ENCODE results near the gene CLPSL1. TPM values are rescaled to one million over a fixed set of nuclear protein-coding genes. Genes with fewer than 3 reads are reported as not detected.

The CLPSL1 gene
- total RNA-seq, 1 experiment from 2014 or later = not detected

DNA sequence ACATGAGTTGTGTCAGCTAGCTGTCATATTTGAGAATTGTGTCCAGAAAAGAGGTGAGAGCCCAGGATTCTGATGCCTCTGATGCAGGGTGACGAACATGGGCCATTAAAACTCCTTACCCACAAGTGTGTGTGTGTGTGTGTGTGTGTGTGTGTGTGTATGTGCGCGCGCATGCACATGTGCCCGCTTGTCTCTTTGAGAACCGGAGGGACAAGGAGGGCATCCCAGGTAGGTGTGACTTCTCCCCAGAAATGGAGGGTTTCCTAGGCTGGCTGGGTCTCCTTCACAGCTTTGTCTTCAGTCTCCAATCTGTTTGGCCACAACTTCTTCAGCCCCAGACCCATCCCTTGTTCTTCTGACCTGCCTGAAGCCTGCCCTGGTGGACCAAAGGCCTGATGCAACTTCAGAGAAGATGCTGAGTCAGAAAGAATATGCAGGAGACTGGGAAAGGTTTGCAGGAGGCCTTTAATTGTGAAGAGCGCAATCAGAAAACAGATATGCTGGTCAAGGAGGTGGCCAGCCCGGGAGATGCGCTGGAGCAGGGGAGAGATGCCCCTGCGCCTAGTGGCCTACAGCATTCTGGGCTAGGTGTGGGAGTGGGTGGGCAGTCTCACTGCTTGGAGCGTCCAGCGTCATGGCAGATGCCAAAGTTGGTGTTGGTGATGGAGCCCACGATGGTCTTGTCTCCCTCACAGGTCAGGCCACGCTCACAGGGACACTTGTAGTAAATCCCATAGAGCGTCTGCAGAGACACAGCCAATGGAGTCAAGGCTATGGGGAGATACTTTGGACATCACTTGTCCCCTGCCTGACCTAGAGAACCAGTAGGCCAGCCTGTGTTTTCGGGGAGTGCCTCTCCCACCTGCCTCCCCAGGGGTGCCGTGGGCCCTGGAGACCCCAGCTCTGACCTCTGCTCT lies 14.0 kb downstream of the CLPSL1 start:
- TF ChIP-seq, protein P1, sequence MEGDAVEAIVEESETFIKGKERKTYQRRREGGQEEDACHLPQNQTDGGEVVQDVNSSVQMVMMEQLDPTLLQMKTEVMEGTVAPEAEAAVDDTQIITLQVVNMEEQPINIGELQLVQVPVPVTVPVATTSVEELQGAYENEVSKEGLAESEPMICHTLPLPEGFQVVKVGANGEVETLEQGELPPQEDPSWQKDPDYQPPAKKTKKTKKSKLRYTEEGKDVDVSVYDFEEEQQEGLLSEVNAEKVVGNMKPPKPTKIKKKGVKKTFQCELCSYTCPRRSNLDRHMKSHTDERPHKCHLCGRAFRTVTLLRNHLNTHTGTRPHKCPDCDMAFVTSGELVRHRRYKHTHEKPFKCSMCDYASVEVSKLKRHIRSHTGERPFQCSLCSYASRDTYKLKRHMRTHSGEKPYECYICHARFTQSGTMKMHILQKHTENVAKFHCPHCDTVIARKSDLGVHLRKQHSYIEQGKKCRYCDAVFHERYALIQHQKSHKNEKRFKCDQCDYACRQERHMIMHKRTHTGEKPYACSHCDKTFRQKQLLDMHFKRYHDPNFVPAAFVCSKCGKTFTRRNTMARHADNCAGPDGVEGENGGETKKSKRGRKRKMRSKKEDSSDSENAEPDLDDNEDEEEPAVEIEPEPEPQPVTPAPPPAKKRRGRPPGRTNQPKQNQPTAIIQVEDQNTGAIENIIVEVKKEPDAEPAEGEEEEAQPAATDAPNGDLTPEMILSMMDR (IDR thresholded peaks at IDR 0.05; ENCODE audit: unreplicated experiment) = no peak
- Mint-ChIP-seq H3K27me3 (ENCODE audit: unreplicated experiment) (peaks cover 34% of the 10 kb centered on the region), H3K4me3 (ENCODE audit: low read depth, unreplicated experiment) (no peak overlapping the region), H3K9me3 (ENCODE audit: low read depth, unreplicated experiment) (no peaks in the 10 kb centered on the region), H3K4me1 (ENCODE audit: low read depth, unreplicated experiment) (no peaks in the 10 kb centered on the region), H3K36me3 (ENCODE audit: insufficient read depth, unreplicated experiment) (no peaks in the 10 kb centered on the region), H3K27ac (ENCODE audit: unreplicated experiment) (no peak overlapping the region)
- no peak for DNase-seq
- BruUV-seq (replicated peaks) = no TSS peak
- CTCF ChIA-PET = interaction anchor here (0.7 kb wide), 1 partner anchor 700 kb away, joined by 3 read pairs; no protein-coding TSS in a partner anchor
- intact Hi-C loops (cut with micrococcal nuclease; ENCODE audit: unreplicated experiment) = no loop called here

DNA sequence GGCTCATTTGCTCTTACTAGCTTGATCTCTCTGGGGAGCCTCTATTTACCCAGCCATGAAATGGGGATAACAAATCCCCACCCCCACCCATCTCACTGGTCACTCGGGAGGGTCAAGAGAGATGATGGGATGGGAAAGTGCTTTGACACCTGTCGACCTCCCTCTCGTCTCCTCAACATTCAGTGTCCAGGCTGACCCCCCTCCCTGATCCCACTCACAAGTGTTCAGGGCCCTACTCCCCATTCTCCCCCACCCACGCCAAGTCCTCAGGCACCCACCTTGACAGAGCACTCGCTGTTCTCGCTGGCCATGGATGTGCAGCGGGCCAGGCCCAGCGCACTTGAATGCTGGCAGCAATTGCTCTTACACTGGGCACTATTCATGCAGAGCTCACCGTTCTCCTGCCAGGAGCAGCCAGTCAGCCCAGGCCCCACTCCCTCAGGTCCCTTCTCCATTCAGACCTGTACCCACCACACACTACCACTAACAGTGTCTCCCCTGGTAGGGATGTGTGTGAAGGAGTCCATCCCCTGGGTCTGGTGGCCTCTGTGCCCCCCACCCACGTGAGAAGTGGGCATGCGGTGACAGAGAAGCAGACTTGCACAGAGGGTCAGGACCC lies 14.7 kb downstream of the CLPSL1 start:
- TF ChIP-seq, protein P1 (IDR thresholded peaks at IDR 0.05; ENCODE audit: unreplicated experiment) = no peak
- CTCF ChIA-PET = no interaction called here
- Mint-ChIP-seq H3K4me3 (ENCODE audit: low read depth, unreplicated experiment) (no peak overlapping the region), H3K27ac (ENCODE audit: unreplicated experiment) (no peak overlapping the region), H3K4me1 (ENCODE audit: low read depth, unreplicated experiment) (no peaks in the 10 kb centered on the region), H3K27me3 (ENCODE audit: unreplicated experiment) (peaks cover 26% of the 10 kb centered on the region), H3K9me3 (ENCODE audit: low read depth, unreplicated experiment) (no peaks in the 10 kb centered on the region), H3K36me3 (ENCODE audit: insufficient read depth, unreplicated experiment) (no peaks in the 10 kb centered on the region)
- BruUV-seq (replicated peaks) = no TSS peak
- DNase-seq = no peak
- intact Hi-C loops (cut with micrococcal nuclease; ENCODE audit: unreplicated experiment) = no loop called here

DNA sequence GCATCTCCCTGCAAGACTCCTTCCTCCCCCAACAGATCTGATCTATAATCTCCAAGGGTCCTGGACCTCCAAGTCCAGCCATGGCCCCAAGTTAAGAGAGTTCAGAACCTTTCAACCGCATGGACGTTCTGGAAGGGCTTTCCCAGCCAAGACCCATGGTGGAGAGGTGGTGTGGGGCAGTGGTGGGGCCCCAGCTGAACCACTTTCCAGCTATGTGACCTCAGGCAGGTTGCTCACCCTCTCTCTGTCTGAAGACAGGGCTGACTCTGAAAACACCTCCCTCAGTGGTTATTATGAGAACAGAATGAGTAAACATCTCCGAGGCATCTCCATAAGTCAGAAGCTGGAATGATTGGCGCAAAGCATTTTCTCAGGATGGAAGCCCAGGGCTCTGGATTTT lies 15.4 kb downstream of the CLPSL1 start:
- Mint-ChIP-seq H3K27me3 (ENCODE audit: unreplicated experiment) (peaks cover 22% of the 10 kb centered on the region), H3K4me3 (ENCODE audit: low read depth, unreplicated experiment) (no peak overlapping the region), H3K27ac (ENCODE audit: unreplicated experiment) (no peak overlapping the region), H3K36me3 (ENCODE audit: insufficient read depth, unreplicated experiment) (no peaks in the 10 kb centered on the region), H3K9me3 (ENCODE audit: low read depth, unreplicated experiment) (no peaks in the 10 kb centered on the region), H3K4me1 (ENCODE audit: low read depth, unreplicated experiment) (no peaks in the 10 kb centered on the region)
- intact Hi-C loops (cut with micrococcal nuclease; ENCODE audit: unreplicated experiment) = no loop called here
- TF ChIP-seq, protein P1 (IDR thresholded peaks at IDR 0.05; ENCODE audit: unreplicated experiment) = no peak
- no peak for DNase-seq
- BruUV-seq (replicated peaks) = no TSS peak
- CTCF ChIA-PET = interaction anchor here (1.0 to 1.2 kb wide), 2 partner anchors 9 to 41 kb away, joined by 3 read pairs; no protein-coding TSS in a partner anchor

DNA sequence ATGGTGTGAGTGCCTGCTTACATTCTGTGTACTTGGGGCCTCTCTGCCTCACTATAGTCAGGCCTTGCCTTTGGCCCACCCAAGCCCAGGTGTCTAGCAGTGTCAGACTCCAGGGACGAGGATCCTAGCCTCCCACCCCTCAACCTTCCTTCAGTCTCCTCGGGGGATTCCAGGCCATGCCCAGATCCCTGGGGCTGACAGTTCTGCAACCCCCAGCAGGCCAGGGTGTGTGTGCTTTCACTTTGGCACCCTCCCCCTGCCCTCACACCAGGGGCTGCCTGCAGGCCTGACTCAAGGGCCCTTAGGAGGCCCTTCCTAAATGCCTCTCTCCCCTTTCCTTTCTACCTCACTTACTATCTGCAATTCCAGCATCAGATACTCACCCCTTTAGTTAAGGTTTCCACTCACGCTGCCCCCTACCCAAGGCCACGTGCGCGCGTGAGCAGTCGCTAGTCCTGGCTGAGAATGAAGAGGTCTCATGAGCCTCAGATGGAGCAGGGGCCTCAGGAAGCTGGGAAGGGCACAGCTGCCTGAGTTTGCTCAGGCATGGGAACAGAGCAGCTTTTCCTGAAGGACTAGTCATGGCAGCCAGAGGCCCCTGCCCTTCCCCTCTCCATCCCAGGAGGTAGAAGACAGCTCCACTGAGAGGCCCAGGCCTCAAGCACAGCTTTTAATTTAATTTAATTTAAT lies 17.2 kb downstream of the CLPSL1 start:
- no peaks in the 10 kb centered on the region for H3K9me3 Mint-ChIP-seq (ENCODE audit: low read depth, unreplicated experiment)
- H3K27ac Mint-ChIP-seq (ENCODE audit: unreplicated experiment) = no peak overlapping the region
- no peak overlapping the region for H3K4me3 Mint-ChIP-seq (ENCODE audit: low read depth, unreplicated experiment)
- H3K4me1 Mint-ChIP-seq (ENCODE audit: low read depth, unreplicated experiment) = no peaks in the 10 kb centered on the region
- no peak for DNase-seq
- H3K27me3 Mint-ChIP-seq (ENCODE audit: unreplicated experiment) = peaks cover 14% of the 10 kb centered on the region
- TF ChIP-seq, protein P1 (IDR thresholded peaks at IDR 0.05; ENCODE audit: unreplicated experiment) = no peak
- intact Hi-C loops (cut with micrococcal nuclease; ENCODE audit: unreplicated experiment) = no loop called here
- no peaks in the 10 kb centered on the region for H3K36me3 Mint-ChIP-seq (ENCODE audit: insufficient read depth, unreplicated experiment)
- no TSS peak for BruUV-seq (replicated peaks)
- CTCF ChIA-PET = interaction anchor here (1.5 kb wide), 1 partner anchor 12 kb away, joined by 6 read pairs; no protein-coding TSS in a partner anchor

Measured in Calu3 (cell line).